HG03045 (cell line): ENCODE data around the gene SDHB.

Source experiments
- ATAC-seq: cut with Tn5 transposase; IDR thresholded peaks from one replicate; pipeline ENCODE4 v1.9.1; 2021; ENCODE audit warnings: mild to moderate bottlenecking, moderate library complexity; ENCODE audit not compliant: unreplicated experiment

Gene SDHB

GRCh38 chr1:17046334-17046657 lies 7.5 kb downstream of the SDHB start:
- ATAC-seq: no peak

- ATAC-seq: no peak
Measured at GRCh38 chr1:17045634-17046333, 8.0 kb downstream of the SDHB start.

GRCh38 chr1:17045150-17045549 lies 8.7 kb downstream of the SDHB start:
- no peak for ATAC-seq

GRCh38 chr1:17043676-17044075 lies 10.2 kb downstream of the SDHB start:
- ATAC-seq: no peak

- ATAC-seq: no peak
Measured at GRCh38 chr1:17040135-17040534, 13.7 kb downstream of the SDHB start.

- no peak for ATAC-seq
Measured at GRCh38 chr1:17039522-17039921, 14.3 kb downstream of the SDHB start.

- ATAC-seq: no peak
Measured at GRCh38 chr1:17033481-17033880, 20.4 kb downstream of the SDHB start.

GRCh38 chr1:17032741-17033140 lies 21.1 kb downstream of the SDHB start:
- no peak for ATAC-seq

GRCh38 chr1:17031436-17031835 lies 22.4 kb downstream of the SDHB start:
- no peak for ATAC-seq

GRCh38 chr1:17030206-17030605 lies 23.6 kb downstream of the SDHB start:
- no peak for ATAC-seq

- ATAC-seq: no peak
Measured at GRCh38 chr1:17028662-17029188, 25.1 kb downstream of the SDHB start.

GRCh38 chr1:17027900-17028299 lies 25.9 kb downstream of the SDHB start:
- ATAC-seq: no peak

- no peak for ATAC-seq
Measured at GRCh38 chr1:17027403-17027802, 26.4 kb downstream of the SDHB start.

GRCh38 chr1:17024721-17025120 lies 29.1 kb downstream of the SDHB start:
- ATAC-seq: no peak

- no peak for ATAC-seq
Measured at GRCh38 chr1:17023573-17023972, 30.3 kb downstream of the SDHB start.

GRCh38 chr1:17023102-17023501 lies 30.7 kb downstream of the SDHB start:
- no peak for ATAC-seq

GRCh38 chr1:17021896-17022295 lies 31.9 kb downstream of the SDHB start:
- ATAC-seq: no peak

- ATAC-seq: no peak
Measured at GRCh38 chr1:17020502-17020901, 33.3 kb downstream of the SDHB start.

GRCh38 chr1:17018849-17019248 lies 35.0 kb downstream of the SDHB start:
- no peak for ATAC-seq

- ATAC-seq: no peak
Measured at GRCh38 chr1:17017435-17017834, 36.4 kb downstream of the SDHB start.

GRCh38 chr1:17016317-17016661 lies 37.5 kb downstream of the SDHB start:
- no peak for ATAC-seq

GRCh38 chr1:17014671-17015567 lies 38.9 kb downstream of the SDHB start:
- no peak for ATAC-seq
